Stimulated activated CD4-positive, alpha-beta T cell treated with anti-CD3 and anti-CD28 coated beads, Interleukin-15, amount 100 ng/mL, for 1 hour (primary cell): ENCODE results near the gene CYP2W1.

Experiments
- DNase-seq, 2 donors: peaks; one replicate each; pipeline ENCODE4 v3.0.0-alpha.2; 2020; ENCODE audit warnings: low read depth in 1 of 2, low spot score in 1 of 2

Gene CYP2W1

GRCh38 chr7:1014681-1015080, 31.7 kb downstream of the CYP2W1 start:
- DNase-seq, result no peak

- DNase-seq, result no peak
These were observed 32.5 kb downstream of the CYP2W1 start for GRCh38 chr7:1015196-1016121.

GRCh38 chr7:1016577-1017531, 33.9 kb downstream of the CYP2W1 start:
- no peak for DNase-seq

- DNase-seq, result no peak
These were observed 34.8 kb downstream of the CYP2W1 start for GRCh38 chr7:1017586-1018333.

GRCh38 chr7:1018334-1018695, 35.3 kb downstream of the CYP2W1 start:
- no peak for DNase-seq

GRCh38 chr7:1019255-1019785, 36.3 kb downstream of the CYP2W1 start:
- no peak for DNase-seq

- no peak for DNase-seq
These were observed 37.0 kb downstream of the CYP2W1 start for GRCh38 chr7:1019789-1020610.

- no peak for DNase-seq
These were observed 37.9 kb downstream of the CYP2W1 start for GRCh38 chr7:1020849-1021251.

- DNase-seq, result no peak
These were observed 38.4 kb downstream of the CYP2W1 start for GRCh38 chr7:1021366-1021765.

- no peak for DNase-seq
These were observed 39.0 kb downstream of the CYP2W1 start for GRCh38 chr7:1021931-1022330.

- no peak for DNase-seq
These were observed 39.4 kb downstream of the CYP2W1 start for GRCh38 chr7:1022356-1022755.

- DNase-seq, result no peak
These were observed 40.0 kb downstream of the CYP2W1 start for GRCh38 chr7:1022801-1023465.

GRCh38 chr7:1024331-1024841, 41.4 kb downstream of the CYP2W1 start:
- no peak for DNase-seq

- DNase-seq, result no peak
These were observed 42.1 kb downstream of the CYP2W1 start for GRCh38 chr7:1024876-1025742.

- no peak for DNase-seq
These were observed 43.0 kb downstream of the CYP2W1 start for GRCh38 chr7:1025743-1026581.

- no peak for DNase-seq
These were observed 43.8 kb downstream of the CYP2W1 start for GRCh38 chr7:1026721-1027161.
